OCI-LY7 (cell line): ENCODE results near the gene MLLT10.
"Not testable (repeated sequence)": the region's sequence is repeated elsewhere in the genome, so short reads cannot be mapped to it uniquely, and the experiment has no call there.

Source experiments
- EZH2phosphoT487 ChIP-seq: fragments of 200-600 bp; sonication (generic); IDR thresholded peaks from 2 replicates; pipeline ENCODE4 v1.6.1; 2018; ENCODE audit warnings: low read depth, borderline replicate concordance, mild to moderate bottlenecking, mixed run types, antibody characterized with exemption, low read length, moderate library complexity, mixed read lengths
- TF ChIP-seq, protein P1 (sequence below): fragments of 200-600 bp; sonication (generic); conservative IDR thresholded peaks from 2 replicates; pipeline ENCODE4 v1.5.1; 2014; ENCODE audit warnings: mild to moderate bottlenecking, antibody characterized with exemption, low read length, moderate library complexity, mixed read lengths

DNA sequence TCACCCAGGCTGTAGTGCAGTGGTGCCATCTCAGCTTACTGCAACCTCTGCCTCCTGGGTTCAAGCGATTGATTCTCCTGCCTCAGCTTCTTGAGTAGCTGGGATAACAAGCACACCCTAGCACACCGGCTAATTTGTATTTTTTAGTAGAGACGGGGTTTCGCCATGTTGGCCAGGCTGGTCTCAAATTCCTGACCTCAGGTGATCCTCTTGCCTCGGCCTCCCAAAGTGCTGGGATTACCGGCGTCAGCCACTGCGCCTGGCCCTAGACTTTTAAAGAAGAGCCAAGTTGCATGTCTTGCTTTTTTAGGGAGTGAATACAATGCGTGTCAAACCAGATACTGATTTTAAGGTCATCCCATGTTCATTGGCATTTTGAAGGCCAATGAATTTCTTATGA lies 1.9 kb downstream of the MLLT10 start:
- TF ChIP-seq, protein P1, sequence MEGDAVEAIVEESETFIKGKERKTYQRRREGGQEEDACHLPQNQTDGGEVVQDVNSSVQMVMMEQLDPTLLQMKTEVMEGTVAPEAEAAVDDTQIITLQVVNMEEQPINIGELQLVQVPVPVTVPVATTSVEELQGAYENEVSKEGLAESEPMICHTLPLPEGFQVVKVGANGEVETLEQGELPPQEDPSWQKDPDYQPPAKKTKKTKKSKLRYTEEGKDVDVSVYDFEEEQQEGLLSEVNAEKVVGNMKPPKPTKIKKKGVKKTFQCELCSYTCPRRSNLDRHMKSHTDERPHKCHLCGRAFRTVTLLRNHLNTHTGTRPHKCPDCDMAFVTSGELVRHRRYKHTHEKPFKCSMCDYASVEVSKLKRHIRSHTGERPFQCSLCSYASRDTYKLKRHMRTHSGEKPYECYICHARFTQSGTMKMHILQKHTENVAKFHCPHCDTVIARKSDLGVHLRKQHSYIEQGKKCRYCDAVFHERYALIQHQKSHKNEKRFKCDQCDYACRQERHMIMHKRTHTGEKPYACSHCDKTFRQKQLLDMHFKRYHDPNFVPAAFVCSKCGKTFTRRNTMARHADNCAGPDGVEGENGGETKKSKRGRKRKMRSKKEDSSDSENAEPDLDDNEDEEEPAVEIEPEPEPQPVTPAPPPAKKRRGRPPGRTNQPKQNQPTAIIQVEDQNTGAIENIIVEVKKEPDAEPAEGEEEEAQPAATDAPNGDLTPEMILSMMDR, result not testable (repeated sequence)
- TF ChIP-seq EZH2phosphoT487, result not testable (repeated sequence)
